Motor neuron (in vitro differentiated cells): Measurements from ENCODE around the gene CLP1. TPM values are rescaled to one million over a fixed set of nuclear protein-coding genes. Genes with fewer than 3 reads are reported as not detected.

Source experiments
- ATAC-seq, 8 experiments: fragments of 200-7000 bp; cut with Tn5 transposase; replicated peaks in 6 of 8; 2 replicates each; pipeline ENCODE4 v1.8.0; 2021; ENCODE audit warnings: mild to moderate bottlenecking in 8 of 8, moderate library complexity in 8 of 8
- H3K27ac ChIP-seq, 2 donors: fragments of 250-450 bp; sonication (Bioruptor Pico); 2 replicates each; pipeline ENCODE4 v1.9.0; 2021; ENCODE audit warnings: antibody characterized with exemption in 2 of 2, mild to moderate bottlenecking in 2 of 2, moderate library complexity in 1 of 2
- H3K4me1 ChIP-seq, 2 donors: fragments of 250-450 bp; sonication (Bioruptor Pico); replicated peaks in 1 of 2; 2 replicates each; pipeline ENCODE4 v1.6.1; 2021; ENCODE audit warnings: antibody characterized with exemption in 2 of 2, mild to moderate bottlenecking in 2 of 2, moderate library complexity in 1 of 2
- H3K4me3 ChIP-seq, 5 donors: fragments of 250-450 bp; sonication (Bioruptor Pico); 2 replicates each; pipeline ENCODE4 v1.9.0; 2021; ENCODE audit warnings: antibody characterized with exemption in 5 of 5, mild to moderate bottlenecking in 5 of 5, moderate library complexity in 4 of 5
- WGBS, 10 experiments: fragments of 450-650 bp; shearing (Covaris generic); methylation state at CpG; one replicate each; pipeline ENCODE4 v1.0.0; 2022; 5-methylcytosine and 5-hydroxymethylcytosine counted together
- in situ Hi-C, 9 experiments: fragments of 400-800 bp; cut with MboI; loops; one replicate each; pipeline ENCODE4 v1.15.0; 2021; ENCODE audit warnings: low sequenced_read_pairs in 9 of 9, low pct_unique_long_range_greater_than_20kb in 2 of 9; ENCODE audit not compliant: unreplicated experiment in 9 of 9
- total RNA-seq, 8 experiments: library from RNA; unstranded; fragments of 300-600 nt; gene quantifications; 2 replicates each; pipeline versions ENCODE4 v1.2.3 to v1.2.4, GENCODE V29; 2022

The CLP1 gene
- total RNA-seq, 8 experiments from 2014 or later, result 9.9 to 19.0 (median 12.9) TPM

DNA sequence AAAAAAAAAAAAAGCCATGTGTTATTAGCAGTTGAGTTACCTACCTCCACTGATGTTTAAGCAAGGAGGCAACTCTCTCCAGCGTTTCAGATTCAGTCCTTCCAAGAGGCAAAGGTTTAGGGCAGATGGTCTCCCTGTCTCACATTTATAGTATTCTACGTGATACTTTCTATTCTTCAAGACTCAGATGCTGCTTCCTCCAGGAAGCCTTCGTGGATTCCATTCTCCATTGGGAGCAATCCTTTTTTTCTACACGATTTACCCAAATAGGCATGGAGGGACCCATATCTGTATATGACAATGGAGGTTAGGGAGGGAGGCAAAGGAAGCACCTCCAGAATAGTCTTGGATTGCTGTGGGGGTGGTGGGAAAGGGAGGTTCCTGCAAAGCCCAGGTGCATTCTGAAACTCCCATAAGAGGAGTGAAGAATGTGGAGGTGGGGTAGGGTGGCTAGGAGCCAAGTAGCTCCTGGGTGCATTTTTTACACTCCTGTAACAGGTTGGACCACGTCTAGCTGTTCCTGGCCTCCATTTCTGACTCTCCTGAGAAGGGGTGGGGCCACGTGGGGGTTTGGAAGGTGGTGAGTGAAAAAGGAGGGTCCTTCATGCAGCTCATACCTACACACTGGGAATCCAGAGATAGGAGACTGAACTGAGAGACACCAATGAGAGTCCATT lies 24.0 kb upstream of the CLP1 start:
- ATAC-seq, result no peak
- 0 to 100% (median 76%) methylated on average over 1 to 5 of the region's 6 CpGs; no CpG with 5 or more reads in 1 of the 10 experiments for WGBS, 10 experiments
- no peak overlapping the region for H3K4me3 ChIP-seq
- no peak overlapping the region for H3K27ac ChIP-seq
- in situ Hi-C loops, result loop anchor here in 1 of 9 experiments (25.0 kb wide), 1 partner anchor 146 kb away; no protein-coding TSS in a partner anchor
- H3K4me1 ChIP-seq, result peaks cover 2 to 6% of the 10 kb centered on the region in 2 donors

DNA sequence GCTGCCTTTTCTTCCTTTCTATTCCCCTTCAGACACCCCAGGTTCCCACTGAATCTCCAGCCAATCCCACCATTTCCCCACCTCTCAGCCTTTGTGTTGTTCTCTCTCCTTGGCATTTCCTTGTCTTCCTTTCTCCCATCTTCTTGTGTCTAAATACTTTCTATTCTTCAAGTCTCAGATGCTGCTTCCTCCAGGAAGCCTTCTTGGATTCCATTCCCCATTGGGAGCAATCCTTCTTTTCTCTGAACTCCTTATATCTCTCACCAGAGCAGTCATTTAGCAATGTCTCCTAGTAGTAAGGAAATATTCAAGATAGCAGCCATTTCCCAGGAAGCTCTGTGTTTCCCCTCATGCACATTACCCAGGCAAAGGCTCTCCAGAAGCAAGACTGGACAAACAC lies 23.3 kb upstream of the CLP1 start:
- in situ Hi-C loops, result loop anchor here in 1 of 9 experiments (25.0 kb wide), 1 partner anchor 147 kb away; no protein-coding TSS in a partner anchor
- H3K4me1 ChIP-seq, result peaks cover 2 to 6% of the 10 kb centered on the region in 2 donors
- H3K4me3 ChIP-seq, result no peak overlapping the region
- no peak for ATAC-seq
- H3K27ac ChIP-seq, result no peak overlapping the region

- WGBS, 10 experiments, result 66 to 85% (median 79%) methylated on average over 2 to 6 of the region's 8 CpGs; no CpG with 5 or more reads in 5 of the 10 experiments
Observed at GRCh38 chr11:57635246-57635645, 22.3 kb upstream of the CLP1 start.

GRCh38 chr11:57637626-57638004 lies 19.9 kb upstream of the CLP1 start:
- ATAC-seq, result peak in 7 of 8 experiments; percentile 1 to 59 (median 5)
- Histone ChIP-seq H3K27ac (peak overlapping the region; percentile 2 to 96), H3K4me3 (peak overlapping the region; percentile 78 to 99 (median 90)), H3K4me1 (peaks cover 17 to 24% of the 10 kb centered on the region in 2 donors)
- in situ Hi-C loops, result loop anchor here in 1 of 9 experiments (25.0 kb wide), 1 partner anchor 150 kb away; no protein-coding TSS in a partner anchor
- 9 to 45% (median 13%) methylated on average over 2 to 5 of the region's 18 CpGs; no CpG with 5 or more reads in 6 of the 10 experiments for WGBS, 10 experiments

More at GRCh38 chr11:57635246-57635645, 22.3 kb upstream of the CLP1 start:
- Histone ChIP-seq H3K27ac (no peak overlapping the region), H3K4me1 (peaks cover 4 to 9% of the 10 kb centered on the region in 2 donors), H3K4me3 (no peak overlapping the region)
- ATAC-seq, result no peak
- in situ Hi-C loops, result loop anchor here in 1 of 9 experiments (25.0 kb wide), 1 partner anchor 148 kb away; no protein-coding TSS in a partner anchor

- Histone ChIP-seq H3K27ac (peak overlapping the region; percentile 92 to 96), H3K4me3 (peak overlapping the region; percentile 78 to 99 (median 90)), H3K4me1 (peaks cover 17 to 24% of the 10 kb centered on the region in 2 donors)
- 0% methylated on average over 3 of the region's 47 CpGs; no CpG with 5 or more reads in 9 of the 10 experiments for WGBS, 10 experiments
- peak; percentile 75 to 94 (median 84) for ATAC-seq
- in situ Hi-C loops, result loop anchor here in 1 of 9 experiments (25.0 kb wide), 1 partner anchor 151 kb away; no protein-coding TSS in a partner anchor
Observed at GRCh38 chr11:57638005-57638781, 19.4 kb upstream of the CLP1 start.

- no CpG with 5 or more reads among the region's 19 CpGs for WGBS, 10 experiments
- Histone ChIP-seq H3K4me1 (peaks cover 17 to 24% of the 10 kb centered on the region in 2 donors), H3K27ac (peak overlapping the region; percentile 92 to 96), H3K4me3 (peak overlapping the region; percentile 78 to 99 (median 90))
- peak in 5 of 8 experiments; percentile 13 to 41 (median 39) for ATAC-seq
- in situ Hi-C loops, result loop anchor here in 1 of 9 experiments (25.0 kb wide), 1 partner anchor 152 kb away; no protein-coding TSS in a partner anchor
Observed at GRCh38 chr11:57638811-57639320, 18.7 kb upstream of the CLP1 start.

- Histone ChIP-seq H3K4me1 (peaks cover 18 to 27% of the 10 kb centered on the region in 2 donors), H3K27ac (peak overlapping the region; percentile 92 to 96), H3K4me3 (peak overlapping the region; percentile 78 to 99 (median 90))
- peak in 7 of 8 experiments; percentile 6 to 74 (median 68) for ATAC-seq
- 0 to 10% methylated on average over 1 to 2 of the region's 15 CpGs; no CpG with 5 or more reads in 8 of the 10 experiments for WGBS, 10 experiments
- in situ Hi-C loops, result loop anchor here in 3 of 9 experiments (5.0 to 25.0 kb wide), 3 partner anchors 72 to 152 kb away; partner anchors contain the start of gene UBE2L6 (in 2 of the 3)
Observed at GRCh38 chr11:57639321-57640067, 18.1 kb upstream of the CLP1 start.

GRCh38 chr11:57640068-57640800 lies 17.3 kb upstream of the CLP1 start:
- 0 to 100% (median 9%) methylated on average over 1 to 4 of the region's 9 CpGs; no CpG with 5 or more reads in 4 of the 10 experiments for WGBS, 10 experiments
- Histone ChIP-seq H3K4me1 (peaks cover 24 to 30% of the 10 kb centered on the region in 2 donors), H3K4me3 (peak overlapping the region; percentile 78 to 99 (median 90)), H3K27ac (peak overlapping the region; percentile 83 to 96)
- no peak for ATAC-seq
- in situ Hi-C loops, result loop anchor here in 3 of 9 experiments (5.0 to 25.0 kb wide), 3 partner anchors 73 to 153 kb away; partner anchors contain the start of gene UBE2L6 (in 2 of the 3)

- ATAC-seq, result peak in 3 of 8 experiments; percentile 2 to 11 (median 11)
- in situ Hi-C loops, result loop anchor here in 3 of 9 experiments (5.0 to 25.0 kb wide), 3 partner anchors 74 to 154 kb away; partner anchors contain the start of gene UBE2L6 (in 2 of the 3)
- H3K4me1 ChIP-seq, result peaks cover 32 to 39% of the 10 kb centered on the region in 2 donors
- peak overlapping the region; percentile 16 to 83 for H3K27ac ChIP-seq
- peak overlapping the region in 3 of 5 donors; percentile 85 to 99 (median 90) for H3K4me3 ChIP-seq
- 13 to 100% (median 40%) methylated on average over 1 to 7 of the region's 7 CpGs for WGBS, 10 experiments
Observed at GRCh38 chr11:57641011-57641807, 16.4 kb upstream of the CLP1 start.

GRCh38 chr11:57643802-57644201 lies 13.8 kb upstream of the CLP1 start:
- no peak for ATAC-seq
- in situ Hi-C loops, result loop anchor here in 3 of 9 experiments (5.0 to 25.0 kb wide), 3 partner anchors 77 to 157 kb away; partner anchors contain the start of gene UBE2L6 (in 2 of the 3)
- Histone ChIP-seq H3K27ac (no peak overlapping the region), H3K4me1 (peaks cover 54 to 58% of the 10 kb centered on the region in 2 donors), H3K4me3 (no peak overlapping the region)
- WGBS, 10 experiments, result 33 to 100% (median 83%) methylated on average over 1 to 3 of the region's 3 CpGs; no CpG with 5 or more reads in 1 of the 10 experiments
